HEK293T (cell line): ENCODE measurements around the gene WNK2.

Source experiments
- ELF4 ChIP-seq: fragments of 450-650 bp; IDR thresholded peaks from 2 replicates; pipeline ENCODE4 v1.6.1; 2017; ENCODE audit warnings: antibody characterized with exemption
- FOXK2 ChIP-seq: fragments of 450-650 bp; IDR thresholded peaks from 2 replicates; pipeline ENCODE4 v1.6.1; 2016; ENCODE audit warnings: mild to moderate bottlenecking
- L3MBTL2 ChIP-seq: fragments of 450-650 bp; conservative IDR thresholded peaks from 2 replicates; pipeline ENCODE4 v1.6.1; 2016; ENCODE audit warnings: mild to moderate bottlenecking
- SUZ12 ChIP-seq: fragments of 450-650 bp; IDR thresholded peaks from 2 replicates; pipeline ENCODE4 v1.6.1; 2016; ENCODE audit warnings: mild to moderate bottlenecking
- TARDBP ChIP-seq: fragments of 450-650 bp; IDR thresholded peaks from 2 replicates; pipeline ENCODE4 v1.6.1; 2016

DNA sequence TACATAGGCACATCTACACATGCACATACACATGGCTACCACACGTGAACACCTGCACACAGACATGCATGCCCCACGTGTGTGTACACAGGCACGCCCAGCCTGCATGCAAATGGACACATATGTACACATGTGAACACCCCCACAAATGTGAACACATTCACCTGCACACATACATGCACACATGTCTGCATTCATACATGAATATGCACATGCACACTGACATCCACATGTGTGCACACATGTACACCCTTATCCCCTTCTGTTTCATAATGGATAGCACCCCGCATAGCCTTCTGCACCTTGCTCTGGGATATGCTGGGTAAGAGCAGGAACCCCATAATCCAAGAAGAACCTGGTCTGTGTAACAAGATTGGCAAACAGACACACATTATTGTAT lies 66.2 kb downstream of the WNK2 start:
- TF ChIP-seq TARDBP (no peak), SUZ12 (no peak), ELF4 (no peak), L3MBTL2 (no peak), FOXK2 (no peak)
